NCI-H510A (cell line): Measurements from ENCODE around the gene DIP2C.

Source experiments
- DNase-seq: peaks from one replicate; lab custom pipeline; 2025; lab: John Stamatoyannopoulos, UW

Gene DIP2C

DNA sequence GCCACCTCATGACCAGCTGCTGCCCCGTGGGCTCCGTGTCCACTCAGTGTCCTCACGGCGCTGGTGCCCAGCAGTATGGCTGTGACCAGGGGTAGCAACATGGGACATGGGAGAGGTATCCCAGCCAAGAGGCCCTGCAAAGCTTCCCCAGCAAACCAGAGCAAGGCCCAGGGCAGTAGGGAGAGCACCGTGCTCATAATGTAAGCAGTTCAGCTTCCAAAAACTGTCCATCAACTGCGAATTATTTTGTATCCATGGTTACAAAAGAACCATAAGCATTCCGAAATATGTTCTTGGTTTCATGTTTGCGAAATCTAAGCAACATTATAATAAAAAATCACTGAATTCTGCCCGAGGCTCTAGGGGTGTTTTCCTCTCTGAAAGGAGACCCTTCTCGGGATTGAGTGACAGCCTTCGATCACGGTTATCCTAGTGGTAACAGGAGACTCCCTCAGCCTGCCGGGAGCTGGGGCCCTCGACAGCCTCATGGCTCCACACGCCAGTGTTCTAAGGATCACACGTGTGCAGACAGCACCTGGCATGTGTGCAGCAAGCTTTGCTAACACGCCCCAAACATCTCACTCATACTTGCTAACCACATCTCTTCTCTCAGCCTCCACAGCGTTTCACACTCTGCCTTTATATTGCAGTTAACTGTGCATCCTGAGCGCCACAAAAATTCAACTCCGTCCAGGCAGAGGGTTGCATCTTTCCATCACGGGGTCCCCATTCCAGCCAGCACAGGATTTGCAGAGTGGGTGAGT, 117.6 kb downstream of the DIP2C start:
- DNase-seq, result no peak

DNA sequence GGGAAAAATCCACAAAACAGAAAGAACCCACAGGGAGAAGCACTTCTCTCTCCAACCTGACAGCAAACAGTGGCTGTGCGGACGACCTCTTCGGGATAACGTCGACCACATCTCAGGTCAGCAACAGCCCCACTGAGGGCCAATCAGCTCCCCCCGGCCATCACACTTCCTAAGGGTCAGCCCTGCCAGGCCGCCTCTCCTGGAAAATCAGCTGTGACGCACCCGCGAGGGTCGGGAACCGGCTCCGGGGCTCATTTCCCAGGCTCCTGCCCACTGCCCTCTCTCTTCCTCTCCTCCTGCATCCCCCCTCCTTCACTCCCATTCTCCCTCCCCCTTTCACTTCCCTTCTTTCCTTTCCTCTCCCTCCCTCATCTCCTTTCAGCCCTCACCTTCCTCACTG, 118.3 kb downstream of the DIP2C start:
- no peak for DNase-seq

DNA sequence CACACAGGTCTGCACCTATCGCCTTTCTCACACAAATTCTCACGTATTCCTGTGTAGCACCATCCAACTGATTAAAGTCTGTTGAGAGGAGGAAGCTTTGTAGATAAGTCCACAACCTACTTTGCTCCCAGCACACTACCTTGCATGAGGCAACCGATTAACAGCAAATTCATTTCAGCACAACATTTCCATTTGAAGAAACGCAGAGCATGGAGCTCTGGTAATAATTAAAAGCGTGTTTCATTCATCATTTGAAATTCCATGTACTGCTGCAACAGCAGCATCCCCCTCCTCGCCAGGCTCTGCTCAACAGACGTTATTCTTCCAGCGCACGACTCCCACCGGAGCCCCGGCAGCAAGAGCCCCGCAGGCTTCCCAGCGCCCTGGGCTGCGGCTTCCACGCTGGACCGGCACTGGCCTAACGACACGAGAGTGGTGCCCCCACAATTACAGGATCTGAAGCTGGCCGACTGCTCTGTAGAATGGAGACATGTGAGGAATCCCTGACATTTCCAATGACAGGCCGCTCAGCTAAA, 118.8 kb downstream of the DIP2C start:
- no peak for DNase-seq

DNA sequence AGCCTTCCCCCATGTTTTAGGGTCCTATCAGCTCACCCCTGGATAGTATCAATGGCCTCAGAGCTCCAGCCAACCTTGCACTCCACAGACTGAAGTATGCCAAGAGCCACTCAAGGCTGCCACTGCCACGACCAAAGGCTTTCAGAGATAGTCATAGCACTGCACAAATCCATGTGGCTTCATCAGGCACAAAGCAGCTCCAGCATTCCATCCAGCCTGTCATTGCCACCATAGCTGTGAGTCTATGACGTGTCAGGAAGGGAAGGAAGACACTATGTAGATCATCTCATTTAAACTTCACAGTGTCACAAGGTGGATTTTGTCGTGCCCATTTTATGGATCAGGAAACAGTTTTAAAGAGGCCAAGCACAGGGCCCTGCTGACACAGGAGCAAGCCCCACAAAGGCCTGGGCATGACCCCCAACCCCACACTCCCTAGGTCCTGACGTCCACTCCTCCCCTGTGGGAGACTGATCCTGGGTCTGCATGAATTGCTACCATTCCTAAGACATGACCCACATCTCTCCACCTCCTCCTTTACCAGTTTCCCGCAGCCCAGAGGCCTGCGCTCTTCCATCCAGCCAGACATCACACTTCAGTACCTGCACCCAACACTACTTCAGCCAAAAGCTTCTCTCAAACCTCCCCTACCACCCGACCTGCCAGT, 119.4 kb downstream of the DIP2C start:
- no peak for DNase-seq

DNA sequence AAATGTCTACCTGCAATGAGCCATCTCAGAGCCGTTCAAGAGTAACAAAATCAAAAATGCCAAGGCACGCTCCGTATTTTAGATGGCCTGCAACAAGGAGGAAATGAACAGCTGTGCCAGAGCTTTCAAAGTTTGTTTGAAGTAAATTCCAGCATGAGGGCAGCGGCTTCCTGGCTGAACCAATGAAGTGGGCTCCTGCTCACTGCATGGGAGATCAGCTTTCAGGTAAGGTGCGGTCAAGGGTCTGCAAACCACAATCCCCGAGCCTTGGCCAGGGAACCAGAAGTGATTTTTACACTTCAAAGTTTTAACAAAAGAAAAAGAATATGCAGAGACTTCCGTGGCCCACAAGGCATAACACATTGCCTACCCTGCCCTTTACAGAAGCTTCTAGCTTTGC, 120.6 kb downstream of the DIP2C start:
- DNase-seq, result no peak

DNA sequence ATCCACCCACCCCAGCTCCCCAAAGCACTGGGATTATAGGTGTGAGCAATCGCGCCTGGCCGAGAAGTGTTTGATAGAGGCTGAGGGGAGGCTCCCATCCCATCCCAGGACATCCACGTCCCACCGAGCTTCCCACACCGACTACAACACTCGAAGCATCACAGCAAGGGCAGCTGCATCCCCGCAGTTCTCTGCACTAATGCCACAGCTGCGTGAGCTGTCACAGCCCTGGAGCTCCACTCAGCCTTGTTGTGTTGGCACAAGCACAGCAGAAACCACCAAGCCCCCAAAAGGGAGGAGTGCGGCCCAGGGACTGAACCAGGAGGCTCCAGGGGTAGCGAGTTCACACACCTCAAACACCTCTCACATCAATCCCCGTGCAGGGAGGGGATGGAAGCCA, 121.6 kb downstream of the DIP2C start:
- no peak for DNase-seq

DNA sequence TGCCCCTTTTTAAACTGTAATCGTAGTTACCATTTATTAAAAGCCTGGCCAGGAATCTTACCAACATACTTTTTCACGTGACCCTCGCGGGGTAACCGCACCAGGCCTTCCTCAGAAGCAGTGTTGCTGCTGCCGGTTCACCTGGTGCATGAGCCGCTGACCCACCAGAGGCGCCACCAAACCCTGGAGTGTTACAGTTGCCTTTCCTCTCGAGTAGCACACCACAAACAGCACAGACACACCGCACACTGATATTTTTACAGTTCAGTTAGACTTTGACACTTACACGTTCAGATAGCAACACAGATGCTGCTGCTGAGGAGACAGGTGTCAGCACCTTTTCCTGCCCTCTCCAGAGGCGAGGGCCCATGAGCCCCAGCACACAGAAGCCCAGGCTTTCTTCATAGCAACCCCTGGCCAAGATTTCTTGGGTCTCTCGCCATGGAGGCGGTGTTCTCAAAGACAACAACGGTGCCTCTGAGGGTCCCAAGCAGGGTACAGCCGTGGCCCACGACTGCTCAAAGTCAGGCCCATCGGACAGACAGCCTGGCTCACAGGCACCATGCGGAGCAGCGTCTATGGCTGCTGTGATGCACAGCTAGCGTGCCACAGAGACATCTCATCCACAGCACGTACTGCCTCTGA, 123.1 kb downstream of the DIP2C start:
- no peak for DNase-seq

DNA sequence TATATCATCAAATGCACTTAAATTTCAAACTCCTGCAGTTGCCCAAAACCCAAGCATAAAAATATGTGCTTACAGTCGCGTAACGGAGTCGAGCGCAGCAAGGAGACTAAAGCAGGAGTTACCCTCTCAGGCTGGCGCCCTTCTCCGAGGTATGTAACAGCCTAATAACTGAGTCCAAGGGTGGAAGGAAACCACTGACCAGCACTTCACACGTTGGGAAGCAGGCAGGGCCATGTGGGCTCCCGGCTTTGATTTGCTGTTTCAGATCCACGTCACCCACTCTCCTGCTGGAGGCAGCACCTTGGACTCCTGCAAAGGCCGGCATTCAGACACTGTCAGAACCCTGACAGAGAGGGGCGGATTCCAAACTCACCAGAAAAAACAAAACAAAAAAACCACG, 123.8 kb downstream of the DIP2C start:
- DNase-seq, result no peak

DNA sequence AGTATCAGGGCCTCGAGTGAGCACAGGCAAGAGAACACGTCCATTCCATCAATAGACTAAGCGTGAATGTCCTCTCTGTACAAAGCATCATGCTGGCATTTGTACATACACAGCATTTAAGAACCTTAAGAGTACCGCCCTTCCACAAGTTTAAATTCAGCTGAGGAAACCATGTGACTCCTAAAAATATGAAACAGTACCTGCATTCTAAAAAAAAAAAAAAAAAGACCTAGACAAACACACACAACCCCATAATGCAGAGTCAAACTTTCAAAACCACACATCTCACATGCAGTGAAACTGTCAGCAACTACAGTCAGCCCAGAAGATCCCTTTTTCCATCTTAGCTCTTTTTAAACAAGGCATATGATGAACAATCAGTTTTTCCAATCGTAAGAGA, 124.3 kb downstream of the DIP2C start:
- no peak for DNase-seq

DNA sequence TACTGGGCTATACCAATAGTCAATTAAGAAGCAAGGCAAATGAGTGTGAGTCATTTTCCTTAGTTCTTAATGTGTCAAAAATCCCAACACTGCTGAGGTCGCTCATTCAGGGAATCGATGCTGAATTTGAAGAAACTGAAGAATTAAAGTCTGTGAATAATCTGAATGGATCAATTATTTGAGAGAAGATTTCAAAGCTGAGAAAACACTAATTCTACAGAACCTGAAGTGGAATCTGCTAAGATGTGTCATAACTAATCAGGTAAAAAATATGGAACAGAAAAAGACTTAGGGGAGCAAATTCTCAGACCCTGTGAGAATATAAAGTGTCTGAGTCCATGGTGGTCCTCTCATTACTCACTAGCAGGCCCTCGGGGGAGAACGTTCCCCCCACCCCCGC, 125.6 kb downstream of the DIP2C start:
- DNase-seq, result no peak

DNA sequence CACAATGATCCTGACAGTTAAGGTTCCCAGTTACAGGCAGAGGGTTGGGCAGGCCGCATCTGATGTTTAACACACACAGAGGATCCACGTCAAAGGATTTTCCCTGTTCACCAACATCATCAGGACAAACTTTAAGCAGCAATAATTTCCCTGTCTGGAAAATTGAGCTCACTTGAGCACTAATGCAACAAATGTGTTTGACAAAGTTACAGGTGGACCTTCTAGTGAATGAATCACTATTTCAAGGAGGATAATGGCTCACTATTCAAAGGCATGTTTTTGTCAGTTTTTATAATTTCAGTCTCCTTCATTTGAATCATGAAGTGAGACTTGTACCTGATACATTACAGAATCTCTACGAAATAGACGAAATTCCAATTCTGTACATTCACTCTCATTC, 127.3 kb downstream of the DIP2C start:
- DNase-seq, result no peak

DNA sequence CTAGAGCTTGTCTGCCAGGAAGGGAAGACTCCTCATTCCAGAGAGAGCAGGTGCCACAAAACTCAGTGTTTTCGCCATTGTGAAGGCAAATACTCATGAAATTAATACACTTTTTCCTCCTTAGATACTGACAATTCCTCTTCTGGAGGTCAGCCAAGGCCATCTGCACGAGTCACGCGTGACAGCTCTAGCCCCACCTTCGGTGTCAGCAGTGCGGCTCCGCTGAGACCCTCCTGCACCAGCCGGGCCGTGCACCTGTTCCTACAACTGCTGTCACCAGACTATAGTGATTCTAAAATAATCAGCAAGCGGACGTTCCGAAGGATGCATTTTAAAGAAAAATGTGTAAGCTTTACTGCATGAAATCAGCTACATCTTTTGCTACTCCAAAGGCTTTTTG, 127.7 kb downstream of the DIP2C start:
- DNase-seq, result no peak

DNA sequence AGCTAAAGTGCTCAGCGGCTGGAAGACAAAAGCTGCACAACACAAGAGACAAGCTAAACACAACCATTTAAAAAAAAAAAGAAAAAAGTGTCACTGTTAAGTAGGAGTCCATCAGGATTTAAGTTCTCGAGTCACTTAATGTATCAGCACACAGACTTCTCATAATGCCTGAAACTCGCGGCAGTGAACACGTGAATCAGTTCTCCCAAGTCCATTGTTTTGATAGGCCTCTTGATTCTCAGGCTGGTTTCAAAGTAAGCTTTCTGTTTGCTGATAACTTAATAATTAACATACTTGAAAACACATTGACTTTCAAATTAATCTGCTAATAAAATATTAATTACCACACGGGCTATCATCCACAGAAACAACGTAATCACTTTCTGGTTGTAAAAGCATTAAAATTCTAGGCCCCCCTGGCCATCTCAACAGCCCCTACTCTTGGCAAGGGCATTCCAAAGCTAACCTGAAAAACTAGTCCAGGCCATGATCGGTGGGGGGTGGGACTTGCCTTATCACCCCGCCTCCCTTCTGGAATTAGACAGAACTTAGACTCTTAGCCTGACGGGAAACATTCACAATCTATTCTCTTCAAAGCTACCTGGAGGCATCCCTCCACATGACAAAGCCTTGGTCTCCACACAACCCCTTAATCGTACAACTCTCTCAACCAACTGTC, 129.0 kb downstream of the DIP2C start:
- DNase-seq, result no peak

DNA sequence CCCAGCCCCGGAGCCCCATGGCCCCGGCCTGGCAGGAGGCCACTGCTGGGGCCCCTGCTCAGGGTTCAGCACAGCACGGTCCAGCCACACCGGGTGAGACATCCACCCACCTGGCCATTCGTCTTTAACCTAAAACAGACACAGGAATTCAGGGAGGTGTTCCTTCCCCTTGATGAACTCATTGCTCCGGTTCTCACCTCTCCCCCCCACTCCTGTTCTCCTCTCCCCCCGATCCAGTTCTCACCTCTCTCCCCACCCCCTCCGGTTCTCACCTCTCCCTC, 129.8 kb downstream of the DIP2C start:
- no peak for DNase-seq

DNA sequence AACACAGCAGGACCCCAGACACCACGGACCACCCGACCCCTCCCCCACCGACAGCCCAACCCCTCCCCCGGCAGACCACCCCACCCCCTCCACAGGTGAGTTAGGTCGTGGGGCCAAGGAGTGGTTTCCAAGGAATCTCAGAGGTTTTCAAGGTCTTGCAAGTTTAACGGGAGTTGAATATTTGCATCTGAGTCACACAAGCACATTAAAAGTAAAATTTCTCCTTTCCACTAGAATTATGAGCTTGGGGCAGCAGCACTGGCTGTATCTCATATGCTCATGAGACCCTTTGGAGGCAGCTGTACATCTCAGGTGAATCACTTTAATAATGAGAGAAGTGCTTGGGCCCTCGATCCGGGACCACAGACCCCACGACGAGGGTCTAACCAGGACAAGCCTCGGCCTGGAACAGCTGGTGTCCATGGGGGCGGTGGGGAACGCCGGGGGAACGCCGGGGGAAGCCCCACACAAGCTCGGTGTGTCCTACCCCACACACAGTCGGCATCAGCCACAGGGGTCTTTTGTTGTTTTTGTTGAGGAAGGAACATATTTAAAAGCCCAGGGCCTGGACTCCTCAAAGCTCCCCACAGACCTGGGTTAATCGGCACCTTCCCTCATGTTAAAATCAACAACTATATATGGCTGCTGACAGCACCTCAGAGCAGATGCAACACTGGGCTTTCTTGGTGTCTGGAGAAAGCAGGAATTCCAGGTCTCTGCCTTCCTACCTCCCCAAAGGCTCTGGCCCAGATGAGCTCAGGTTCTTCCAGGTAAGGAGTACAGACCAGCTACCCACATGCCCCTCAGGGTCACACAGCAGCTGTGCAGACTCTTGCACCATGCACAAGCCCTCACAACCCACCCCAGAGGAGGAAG, 130.3 kb downstream of the DIP2C start:
- DNase-seq, result no peak

DNA sequence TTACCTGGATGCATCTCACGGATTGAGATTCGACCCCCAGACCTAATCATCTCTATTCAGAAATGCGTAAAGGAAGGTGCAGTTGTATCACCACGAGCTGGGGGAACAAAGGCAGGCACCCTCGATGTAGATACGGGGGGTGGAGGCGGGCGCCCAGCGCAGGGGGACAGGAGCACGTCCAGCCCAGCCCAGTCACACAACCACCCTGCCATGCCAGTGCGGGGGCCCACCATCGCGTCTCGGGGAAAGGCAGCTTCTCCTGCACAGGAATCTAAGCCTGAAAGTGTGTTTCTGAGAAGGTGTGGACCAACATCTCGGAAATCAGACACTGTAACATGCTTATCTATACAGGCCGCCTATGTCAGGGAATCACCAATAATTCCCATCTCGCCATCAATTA, 131.1 kb downstream of the DIP2C start:
- no peak for DNase-seq

DNA sequence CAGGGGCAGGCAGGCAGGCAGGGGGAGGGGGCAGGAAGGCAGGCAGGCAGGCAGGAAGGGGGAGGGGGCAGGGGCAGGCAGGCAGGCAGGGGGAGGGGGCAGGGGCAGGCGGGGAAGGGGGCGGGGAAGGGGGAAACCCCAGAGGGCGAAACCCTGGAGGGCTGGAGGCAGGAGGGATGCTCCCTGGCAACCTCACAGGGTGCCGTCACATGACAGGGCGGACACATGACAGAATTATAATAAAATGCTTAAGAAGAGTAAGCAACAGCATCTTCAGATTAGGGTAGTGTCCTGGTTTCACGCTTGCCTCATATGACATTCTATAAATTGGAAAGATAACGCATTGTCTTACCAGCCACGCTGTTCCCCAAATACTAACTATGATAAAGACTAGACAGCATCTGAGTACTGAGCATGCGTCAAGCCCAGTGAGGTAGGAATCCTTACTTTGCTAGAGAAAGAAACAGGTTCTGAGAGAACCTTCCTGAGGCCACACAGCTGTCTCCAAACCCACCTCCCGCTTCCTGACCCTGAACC, 131.6 kb downstream of the DIP2C start:
- DNase-seq, result no peak

DNA sequence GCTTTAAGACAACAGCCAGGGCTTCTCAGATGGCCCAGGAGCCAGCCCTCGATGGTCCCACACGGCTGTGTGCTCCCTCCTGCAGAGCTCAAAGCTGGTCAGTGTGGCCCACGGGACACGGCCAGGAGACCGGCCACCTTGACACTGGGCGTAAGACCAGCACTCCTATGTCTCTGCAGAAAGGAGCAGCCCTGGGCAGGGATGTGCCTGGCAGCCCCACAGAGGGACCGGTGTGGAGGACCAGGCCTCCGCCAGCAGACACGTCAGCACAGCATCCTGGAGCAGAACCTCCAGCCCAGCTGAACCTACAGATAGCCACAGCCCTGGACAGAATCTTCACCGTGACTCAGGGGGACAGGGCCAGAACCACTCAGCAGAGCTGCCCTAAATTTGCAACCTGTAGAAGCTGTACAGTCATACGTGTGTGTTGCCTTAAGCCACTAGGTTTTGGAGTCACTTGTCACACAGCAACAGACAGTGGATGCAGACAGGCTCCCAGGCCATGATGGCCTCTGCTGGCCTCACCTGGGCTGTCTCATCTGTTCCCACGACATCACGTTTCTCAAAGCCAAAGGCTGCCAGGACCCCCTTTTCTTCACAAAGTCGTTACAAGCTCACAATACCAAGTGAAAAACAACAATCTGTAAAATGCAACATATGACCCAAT, 132.4 kb downstream of the DIP2C start:
- no peak for DNase-seq

DNA sequence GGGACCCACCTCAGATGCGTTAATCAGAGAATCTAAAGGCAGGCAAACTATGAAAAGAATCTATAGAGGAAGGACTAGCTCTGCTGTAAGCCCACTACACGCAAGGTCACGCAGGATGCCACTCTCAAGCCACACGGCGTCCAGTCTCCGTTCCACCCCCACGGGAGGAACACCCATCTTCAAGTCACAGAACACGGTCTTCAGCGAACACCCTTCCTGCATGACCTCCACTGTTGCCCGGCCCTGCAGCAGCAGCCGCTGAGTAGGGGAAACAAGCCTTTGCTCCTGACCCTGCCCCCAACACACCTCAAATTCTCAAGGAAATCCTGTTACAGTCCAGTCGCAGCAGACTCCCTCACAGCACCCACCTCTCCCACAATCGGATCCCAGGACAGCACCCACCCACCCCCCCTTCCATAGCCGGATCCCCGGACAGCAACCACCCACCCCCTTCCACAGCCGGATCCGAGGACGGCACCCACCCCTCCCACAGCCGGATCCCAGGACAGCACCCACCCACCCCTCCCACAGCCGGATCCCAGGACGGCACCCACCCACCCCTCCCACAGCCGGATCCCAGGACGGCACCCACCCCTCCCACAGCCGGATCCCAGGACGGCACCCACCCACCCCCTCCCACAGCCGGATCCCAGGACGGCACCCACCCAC, 133.7 kb downstream of the DIP2C start:
- no peak for DNase-seq

DNA sequence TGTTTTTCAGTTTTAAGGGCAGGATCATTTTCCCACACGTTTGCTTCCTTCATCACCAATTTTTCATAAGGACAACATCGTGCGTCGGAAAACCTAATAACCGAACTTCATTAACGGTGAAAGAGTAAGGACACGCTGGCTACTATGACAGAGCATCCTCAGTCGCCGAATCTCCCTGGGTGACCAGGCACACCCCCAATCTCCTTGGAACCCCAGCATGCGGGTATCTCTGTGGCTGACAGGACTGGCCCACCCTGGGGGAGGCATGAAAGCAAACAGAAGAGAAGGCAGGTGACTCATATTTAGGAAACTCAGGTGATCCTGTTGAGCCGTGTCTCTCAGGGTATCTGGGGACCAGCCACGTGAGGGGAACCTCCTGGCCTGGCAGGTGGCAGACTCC, 134.2 kb downstream of the DIP2C start:
- DNase-seq, result no peak
